ENCODE results near the gene LAMP2.

DNA sequence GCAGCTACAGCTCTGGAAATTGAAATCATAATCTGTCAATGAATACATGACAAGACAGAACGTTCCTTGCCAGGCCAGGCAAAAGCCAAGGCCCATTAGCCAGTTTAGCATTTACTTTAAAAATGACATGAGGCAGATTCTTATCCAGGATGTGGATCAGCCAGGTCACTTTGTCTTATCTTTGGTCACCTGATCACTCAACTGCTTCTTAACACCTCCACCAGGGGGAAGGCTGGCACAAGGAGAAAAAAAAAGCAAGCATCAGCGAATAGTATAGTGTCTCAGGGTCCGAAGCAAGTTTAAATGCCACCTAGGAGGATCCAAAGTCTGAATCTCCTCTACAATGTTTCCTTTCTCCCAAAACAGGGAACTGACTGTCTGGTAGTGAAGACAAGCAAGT is 88.4 kb downstream of the LAMP2 start:
- TF ChIP-seq, protein P1, sequence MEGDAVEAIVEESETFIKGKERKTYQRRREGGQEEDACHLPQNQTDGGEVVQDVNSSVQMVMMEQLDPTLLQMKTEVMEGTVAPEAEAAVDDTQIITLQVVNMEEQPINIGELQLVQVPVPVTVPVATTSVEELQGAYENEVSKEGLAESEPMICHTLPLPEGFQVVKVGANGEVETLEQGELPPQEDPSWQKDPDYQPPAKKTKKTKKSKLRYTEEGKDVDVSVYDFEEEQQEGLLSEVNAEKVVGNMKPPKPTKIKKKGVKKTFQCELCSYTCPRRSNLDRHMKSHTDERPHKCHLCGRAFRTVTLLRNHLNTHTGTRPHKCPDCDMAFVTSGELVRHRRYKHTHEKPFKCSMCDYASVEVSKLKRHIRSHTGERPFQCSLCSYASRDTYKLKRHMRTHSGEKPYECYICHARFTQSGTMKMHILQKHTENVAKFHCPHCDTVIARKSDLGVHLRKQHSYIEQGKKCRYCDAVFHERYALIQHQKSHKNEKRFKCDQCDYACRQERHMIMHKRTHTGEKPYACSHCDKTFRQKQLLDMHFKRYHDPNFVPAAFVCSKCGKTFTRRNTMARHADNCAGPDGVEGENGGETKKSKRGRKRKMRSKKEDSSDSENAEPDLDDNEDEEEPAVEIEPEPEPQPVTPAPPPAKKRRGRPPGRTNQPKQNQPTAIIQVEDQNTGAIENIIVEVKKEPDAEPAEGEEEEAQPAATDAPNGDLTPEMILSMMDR (tag by site-specific recombination; IDR thresholded peaks at IDR 0.05): no peak
- no peak for TF ChIP-seq ZNF140 (tag by site-specific recombination; IDR thresholded peaks at IDR 0.05)
- TF ChIP-seq, protein P2, sequence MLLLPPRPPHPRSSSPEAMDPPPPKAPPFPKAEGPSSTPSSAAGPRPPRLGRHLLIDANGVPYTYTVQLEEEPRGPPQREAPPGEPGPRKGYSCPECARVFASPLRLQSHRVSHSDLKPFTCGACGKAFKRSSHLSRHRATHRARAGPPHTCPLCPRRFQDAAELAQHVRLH (tag by site-specific recombination; IDR thresholded peaks at IDR 0.05): no peak
- no peak for TF ChIP-seq SCRT2 (tag by site-specific recombination; IDR thresholded peaks at IDR 0.05)
- TF ChIP-seq ZNF791 (tag by site-specific recombination; IDR thresholded peaks at IDR 0.05): no peak
- TF ChIP-seq ZSCAN30 (tag by site-specific recombination; IDR thresholded peaks at IDR 0.05): no peak
- TF ChIP-seq, protein P3, sequence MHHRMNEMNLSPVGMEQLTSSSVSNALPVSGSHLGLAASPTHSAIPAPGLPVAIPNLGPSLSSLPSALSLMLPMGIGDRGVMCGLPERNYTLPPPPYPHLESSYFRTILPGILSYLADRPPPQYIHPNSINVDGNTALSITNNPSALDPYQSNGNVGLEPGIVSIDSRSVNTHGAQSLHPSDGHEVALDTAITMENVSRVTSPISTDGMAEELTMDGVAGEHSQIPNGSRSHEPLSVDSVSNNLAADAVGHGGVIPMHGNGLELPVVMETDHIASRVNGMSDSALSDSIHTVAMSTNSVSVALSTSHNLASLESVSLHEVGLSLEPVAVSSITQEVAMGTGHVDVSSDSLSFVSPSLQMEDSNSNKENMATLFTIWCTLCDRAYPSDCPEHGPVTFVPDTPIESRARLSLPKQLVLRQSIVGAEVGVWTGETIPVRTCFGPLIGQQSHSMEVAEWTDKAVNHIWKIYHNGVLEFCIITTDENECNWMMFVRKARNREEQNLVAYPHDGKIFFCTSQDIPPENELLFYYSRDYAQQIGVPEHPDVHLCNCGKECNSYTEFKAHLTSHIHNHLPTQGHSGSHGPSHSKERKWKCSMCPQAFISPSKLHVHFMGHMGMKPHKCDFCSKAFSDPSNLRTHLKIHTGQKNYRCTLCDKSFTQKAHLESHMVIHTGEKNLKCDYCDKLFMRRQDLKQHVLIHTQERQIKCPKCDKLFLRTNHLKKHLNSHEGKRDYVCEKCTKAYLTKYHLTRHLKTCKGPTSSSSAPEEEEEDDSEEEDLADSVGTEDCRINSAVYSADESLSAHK (tag by site-specific recombination; IDR thresholded peaks at IDR 0.05): no peak
- TF ChIP-seq ZNF274 (IDR thresholded peaks at IDR 0.05; ENCODE audit: low read length): no peak
- TF ChIP-seq ZNF274 (tag by site-specific recombination; IDR thresholded peaks at IDR 0.05; ENCODE audit: borderline replicate concordance): no peak
- TF ChIP-seq KLF10 (tag by site-specific recombination; IDR thresholded peaks at IDR 0.05): no peak
- TF ChIP-seq ZNF513 (tag by site-specific recombination; IDR thresholded peaks at IDR 0.05): no peak
- no peak for TF ChIP-seq REPIN1 (tag by site-specific recombination; IDR thresholded peaks at IDR 0.05; ENCODE audit: low read depth)
- no peak for TF ChIP-seq ZNF324 (tag by site-specific recombination; IDR thresholded peaks at IDR 0.05)
- no peak for TF ChIP-seq KLF16 (tag by site-specific recombination; IDR thresholded peaks at IDR 0.05)
- no peak for TF ChIP-seq ZNF292 (tag by site-specific recombination; IDR thresholded peaks at IDR 0.05; ENCODE audit: borderline replicate concordance, low read depth)
